CD4-positive, alpha-beta T cell treated with Interleukin-1 beta for 1 hour (primary cell): ENCODE measurements around the gene BEAN1.
"Not testable (repeated sequence)": the region's sequence is repeated elsewhere in the genome, so short reads cannot be mapped to it uniquely, and the experiment has no call there.

Source experiments
- DNase-seq, 2 donors: peaks; one replicate each; pipeline ENCODE4 v3.0.0-alpha.2; 2020 to 2022

BEAN1 gene

DNA sequence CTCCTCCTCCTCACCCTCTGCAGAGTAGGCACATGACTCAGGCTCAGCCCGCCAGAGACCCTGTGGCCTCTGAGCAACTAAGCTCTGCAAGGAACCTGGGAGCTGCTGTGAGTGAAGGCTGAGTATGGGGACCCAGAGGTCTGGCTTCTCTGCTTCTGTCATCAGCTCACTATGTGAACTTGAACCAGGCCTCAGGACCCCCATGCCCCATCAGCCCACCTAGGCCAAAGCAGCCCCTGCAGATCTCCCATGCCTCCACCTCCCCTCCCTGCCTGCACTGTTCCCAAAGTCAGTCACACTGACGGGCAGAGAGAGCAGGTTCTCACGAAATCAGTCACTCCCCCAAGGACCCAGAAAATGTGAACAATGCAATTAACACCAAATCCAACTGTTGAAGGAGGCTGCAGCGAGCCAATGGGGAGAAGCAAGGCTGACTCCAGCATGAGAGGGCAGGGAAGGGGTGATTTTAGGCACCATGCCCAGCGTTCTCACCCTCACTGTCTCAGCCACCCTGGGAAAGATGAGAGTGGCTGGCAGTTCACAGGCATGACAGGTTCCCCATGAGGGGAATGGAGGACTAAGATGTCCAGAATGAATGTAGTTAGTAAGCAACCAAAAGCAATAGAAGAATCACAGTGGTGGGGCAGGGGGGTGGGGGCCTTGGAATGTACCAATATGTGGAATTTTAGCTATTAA is 60.6 kb downstream of the BEAN1 start:
- DNase-seq = no peak

DNA sequence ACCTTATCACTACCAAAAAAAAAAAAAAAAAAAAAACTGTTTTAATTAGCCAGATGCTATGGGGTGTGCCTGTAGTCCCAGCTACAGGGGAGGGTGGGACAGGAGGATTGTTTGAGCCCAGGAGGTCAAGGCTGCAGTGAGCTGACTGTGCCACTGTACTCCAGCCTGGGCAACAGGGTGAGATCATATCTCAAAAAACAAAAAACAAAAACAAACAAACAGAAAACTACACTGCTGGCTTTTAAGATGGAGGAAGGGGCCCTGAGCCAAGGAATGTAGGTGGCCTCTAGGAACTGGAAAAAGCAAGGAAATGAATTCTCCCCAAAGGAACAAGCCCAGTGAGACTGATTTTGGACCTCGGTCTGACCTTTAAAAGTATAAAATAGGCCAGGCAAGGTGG is 61.4 kb downstream of the BEAN1 start:
- DNase-seq = no peak

DNA sequence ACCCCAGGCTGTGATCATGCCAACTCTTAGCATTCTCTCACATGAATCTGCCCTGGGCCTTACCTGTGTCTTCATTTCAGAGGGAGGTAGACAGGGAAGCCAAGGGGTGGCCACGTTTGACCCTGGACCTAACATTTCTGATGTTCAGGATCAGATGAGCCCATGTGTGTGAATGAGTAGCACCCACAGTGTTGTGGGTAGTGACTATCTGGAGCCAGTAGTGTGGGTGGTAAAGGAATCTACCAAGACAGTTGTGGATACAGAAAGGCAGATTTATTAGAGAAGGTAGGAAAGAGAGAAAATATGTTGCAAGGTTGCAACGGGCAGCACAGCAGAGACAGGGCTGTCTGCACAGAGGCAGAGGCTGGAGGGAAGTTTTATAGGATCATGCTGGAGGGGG is 62.3 kb downstream of the BEAN1 start:
- DNase-seq = no peak

GRCh38 chr16:66489818-66490217 is 62.7 kb downstream of the BEAN1 start:
- no peak for DNase-seq

DNA sequence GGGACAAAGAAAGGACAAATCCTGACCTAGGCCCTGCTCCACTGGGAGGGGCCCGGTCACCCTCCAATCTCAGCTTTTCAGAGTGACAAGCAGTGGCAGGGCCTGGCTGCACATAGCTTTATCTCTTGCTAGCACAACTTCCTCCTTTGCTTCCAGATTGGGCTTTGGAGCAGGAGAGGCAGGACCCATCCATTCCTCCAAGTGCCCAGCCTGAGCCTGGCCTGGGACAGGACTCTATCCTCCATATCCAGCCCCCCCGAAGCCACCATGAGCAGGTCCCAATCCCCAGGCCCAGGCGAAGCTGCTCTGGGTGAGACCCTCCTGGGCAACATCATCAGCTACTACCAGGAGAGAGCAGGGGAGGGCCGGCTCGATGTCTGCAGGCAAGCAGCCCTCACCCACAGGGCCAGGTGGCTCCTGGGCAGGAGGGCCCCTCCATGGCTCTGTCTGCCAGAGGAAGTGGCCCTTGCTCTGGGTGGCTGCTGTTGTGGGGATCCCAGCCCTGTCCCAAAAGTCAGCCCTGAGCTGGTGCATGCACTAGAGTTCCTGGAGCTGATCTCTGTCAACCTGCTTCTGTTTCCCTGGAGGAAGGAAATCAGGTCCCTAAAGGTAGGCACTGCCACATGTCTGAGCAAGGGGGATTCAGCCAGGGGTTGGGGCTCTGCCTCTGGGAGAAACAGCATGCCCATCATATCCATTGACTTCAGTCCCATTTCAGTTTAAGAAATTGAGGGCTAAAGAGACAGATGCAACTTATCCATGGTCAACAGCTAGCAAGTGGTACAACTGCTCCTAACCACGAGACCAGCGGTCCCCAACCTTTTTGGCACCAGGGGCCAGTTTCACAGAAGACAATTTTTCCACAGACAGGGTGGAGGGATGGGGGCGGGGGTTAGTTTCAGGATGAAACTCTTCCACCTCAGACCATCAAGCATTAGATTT is 64.0 kb downstream of the BEAN1 start:
- no peak for DNase-seq

DNA sequence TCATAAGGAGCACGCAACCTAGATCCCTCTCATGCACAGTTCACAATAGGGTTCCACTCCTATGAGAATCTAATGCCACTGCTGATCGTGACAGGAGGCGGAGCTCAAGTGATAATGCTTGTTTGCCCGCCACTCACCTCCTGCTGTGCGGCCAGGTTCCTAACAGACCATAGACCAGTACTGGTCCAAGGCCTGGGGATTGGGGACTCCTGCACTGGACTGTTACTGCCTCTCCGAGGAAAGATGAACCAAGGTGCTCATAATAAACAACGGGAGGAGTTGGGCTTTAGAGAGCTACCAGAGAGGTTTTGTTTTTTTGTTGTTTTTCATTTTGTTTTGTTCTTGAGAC is 64.6 kb downstream of the BEAN1 start:
- no peak for DNase-seq

- DNase-seq = no peak
Observed at GRCh38 chr16:66493490-66494401, 66.7 kb downstream of the BEAN1 start.

DNA sequence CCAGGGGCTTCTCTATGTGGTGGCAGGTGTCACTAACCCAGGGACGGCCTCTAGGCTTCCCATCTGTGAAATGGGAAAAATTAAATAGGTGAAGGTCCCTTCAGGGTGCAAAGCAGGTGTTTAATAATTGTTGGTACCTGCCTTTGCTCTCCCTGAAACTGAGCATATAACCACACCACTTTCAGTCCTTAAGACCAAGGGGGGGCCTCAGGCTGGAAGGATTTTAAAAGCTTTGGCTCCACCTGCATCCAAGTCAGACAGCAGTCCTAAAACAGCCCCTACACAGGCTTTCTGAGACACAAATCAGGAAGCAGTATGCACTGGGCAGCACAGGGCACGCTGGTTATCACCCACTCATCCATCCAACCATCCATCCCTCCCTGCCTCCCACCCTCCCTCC is 67.8 kb downstream of the BEAN1 start:
- no peak for DNase-seq

DNA sequence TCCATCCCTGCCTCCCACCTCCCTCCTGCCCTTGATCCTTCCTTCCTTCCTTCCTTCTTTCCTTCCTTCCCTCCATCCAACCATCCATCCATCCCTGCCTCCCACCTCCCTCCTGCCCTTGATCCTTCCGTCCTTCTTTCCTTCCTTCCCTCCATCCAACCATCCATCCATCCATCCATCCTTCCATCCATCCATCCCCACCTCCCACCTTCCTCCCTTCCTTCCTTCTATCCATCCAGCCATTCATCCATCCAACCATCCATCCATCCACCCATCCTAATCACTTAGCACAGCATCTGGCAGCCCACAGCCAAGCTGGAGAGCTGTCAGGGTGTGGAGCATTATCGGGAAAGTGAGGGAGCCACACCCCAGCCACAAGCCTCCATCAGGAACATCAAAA is 68.3 kb downstream of the BEAN1 start:
- no peak for DNase-seq

GRCh38 chr16:66496226-66496625 is 69.1 kb downstream of the BEAN1 start:
- not testable (repeated sequence) for DNase-seq

DNA sequence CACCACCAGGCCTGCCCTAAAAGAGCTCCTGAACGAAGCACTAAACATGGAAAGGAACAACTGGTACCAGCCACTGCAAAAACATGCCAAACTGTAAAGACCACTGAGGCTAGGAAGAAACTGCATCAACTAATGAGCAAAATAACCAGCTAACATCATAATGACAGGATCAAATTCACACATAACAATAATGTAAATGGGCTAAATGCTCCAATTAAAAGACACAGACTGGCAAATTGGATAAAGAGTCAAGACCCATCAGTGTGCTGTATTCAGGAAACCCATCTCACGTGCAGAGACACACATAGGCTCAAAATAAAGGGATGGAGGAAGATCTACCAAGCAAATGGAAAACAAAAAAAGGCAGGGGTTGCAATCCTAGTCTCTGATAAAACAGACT is 70.8 kb downstream of the BEAN1 start:
- not testable (repeated sequence) for DNase-seq

GRCh38 chr16:66501563-66501962 is 74.5 kb downstream of the BEAN1 start:
- not testable (repeated sequence) for DNase-seq

DNA sequence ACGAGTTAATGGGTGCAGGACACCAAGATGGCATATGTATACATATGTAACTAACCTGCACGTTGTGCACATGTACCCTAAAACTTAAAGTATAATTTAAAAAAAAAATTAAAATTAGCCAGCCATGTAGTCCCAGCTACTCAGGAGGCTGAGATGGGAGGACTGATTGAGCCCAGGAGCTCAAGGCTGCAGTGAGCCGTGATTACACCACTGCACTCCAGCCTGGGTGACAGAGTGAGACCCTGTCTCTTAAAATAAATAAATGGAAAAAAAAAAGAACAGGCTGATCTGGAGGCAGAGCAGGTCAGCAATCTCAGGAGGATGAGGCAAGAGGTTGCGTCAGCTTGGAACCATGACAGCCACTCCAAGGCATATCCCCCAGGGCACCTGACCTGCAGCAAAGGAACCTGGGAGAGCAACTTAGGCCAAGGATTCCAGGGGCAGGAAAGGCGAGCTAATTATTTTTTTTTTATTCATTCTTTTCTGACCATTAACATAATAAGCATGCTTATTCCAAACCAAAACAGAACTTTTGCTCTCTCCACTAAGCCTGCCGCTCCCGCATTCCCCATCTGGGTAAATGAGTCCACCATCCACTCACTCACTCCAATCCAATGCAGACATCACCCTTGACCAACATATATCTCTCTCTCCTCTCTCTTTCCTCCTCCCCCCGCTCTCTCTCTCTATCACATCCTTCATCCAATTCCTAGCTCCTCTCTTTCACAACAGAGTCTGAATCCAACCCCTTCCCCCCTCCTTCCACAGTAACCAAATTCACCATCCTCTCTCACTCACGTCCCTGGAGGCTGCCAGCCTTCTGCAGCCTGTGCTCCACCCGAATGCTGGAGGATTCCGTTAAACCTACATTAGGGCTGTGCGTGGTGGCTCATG is 75.2 kb downstream of the BEAN1 start:
- DNase-seq = no peak

- no peak for DNase-seq
Observed at GRCh38 chr16:66503030-66503429, 75.9 kb downstream of the BEAN1 start.

GRCh38 chr16:66503612-66504011 is 76.5 kb downstream of the BEAN1 start:
- no peak for DNase-seq

DNA sequence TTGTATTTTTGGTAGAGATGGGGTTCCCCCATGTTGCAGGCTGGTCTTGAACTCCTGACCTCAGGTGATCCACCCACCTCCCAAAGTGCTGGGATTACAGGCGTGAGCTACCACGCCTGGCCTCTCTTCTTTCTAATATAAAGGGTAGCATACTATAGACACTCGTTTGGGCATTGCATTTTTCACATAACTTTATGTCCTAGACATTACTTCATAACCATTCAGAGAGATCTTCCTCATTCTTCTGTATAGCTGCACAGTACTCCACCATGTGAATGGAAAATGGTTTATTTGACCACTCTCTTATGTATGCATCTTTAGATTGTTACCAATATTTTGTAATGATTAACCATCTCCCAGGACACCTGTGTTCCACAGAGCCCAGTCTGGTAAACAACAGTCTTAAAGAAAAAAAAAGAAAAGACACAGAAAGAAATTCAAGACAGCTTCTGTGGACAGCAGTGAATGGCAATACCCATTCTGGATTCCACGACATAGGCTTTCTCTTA is 80.7 kb downstream of the BEAN1 start:
- no peak for DNase-seq

DNA sequence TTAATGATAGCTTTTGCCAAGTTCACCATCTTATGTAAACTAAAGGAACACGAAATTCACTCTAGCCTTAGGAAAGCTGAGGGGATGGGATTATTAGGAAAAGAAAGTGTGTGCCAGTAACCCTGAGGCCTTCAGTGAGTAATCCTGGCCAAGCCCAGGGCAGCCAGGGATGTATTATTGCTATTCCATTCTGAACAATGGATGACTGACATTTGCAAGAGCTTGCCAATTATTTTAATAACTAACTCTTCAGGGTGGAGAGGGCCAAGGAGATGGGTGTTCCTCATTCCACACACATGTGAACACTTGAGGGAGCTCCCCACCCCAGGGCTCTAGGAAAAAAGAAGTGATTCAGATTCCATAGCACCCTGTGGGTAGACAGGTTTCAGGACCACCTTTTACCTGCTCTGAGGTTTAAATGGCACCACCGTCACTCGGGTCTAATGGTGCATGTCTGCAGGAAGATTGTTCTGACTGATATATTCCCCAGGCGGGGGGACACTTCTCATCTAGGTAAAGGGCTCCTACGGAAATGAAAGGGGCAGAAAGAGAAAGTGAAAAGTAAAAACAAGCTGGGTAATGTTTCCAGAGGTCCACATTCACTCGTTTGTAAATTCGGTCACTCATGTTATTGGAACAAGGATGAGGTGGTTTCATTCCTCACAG is 81.3 kb downstream of the BEAN1 start:
- no peak for DNase-seq

GRCh38 chr16:66508914-66509496 is 81.9 kb downstream of the BEAN1 start:
- no peak for DNase-seq

DNA sequence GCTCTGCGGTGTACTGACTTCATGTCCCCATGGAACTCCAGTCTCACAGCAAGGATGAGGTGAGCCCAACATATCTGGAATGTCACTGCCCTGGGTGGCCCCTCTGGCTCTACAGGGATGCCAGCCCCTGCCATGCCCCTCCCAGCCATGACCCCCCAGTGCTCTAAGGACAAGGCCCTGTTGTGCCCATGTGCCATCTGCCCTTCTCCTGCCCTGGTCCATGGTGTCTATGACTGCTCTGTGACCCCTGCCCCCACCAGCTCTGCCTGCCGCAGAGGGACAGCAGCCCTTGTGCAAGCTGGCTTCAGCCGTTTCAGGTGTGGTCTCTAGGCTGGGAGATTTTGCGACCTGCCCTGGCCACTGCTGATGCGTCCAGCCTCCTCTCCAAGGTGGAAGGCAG is 82.5 kb downstream of the BEAN1 start:
- no peak for DNase-seq

- no peak for DNase-seq
Observed at GRCh38 chr16:66510298-66510697, 83.2 kb downstream of the BEAN1 start.
